Stimulated activated CD4-positive, alpha-beta T cell treated with anti-CD3 and anti-CD28 coated beads, Interleukin-15, amount 100 ng/mL, for 1 hour (primary cell): Measurements from ENCODE around the gene MEGF11.
"Not testable (repeated sequence)": the region's sequence is repeated elsewhere in the genome, so short reads cannot be mapped to it uniquely, and the experiment has no call there.

ENCODE experiments used
- DNase-seq, 2 donors: peaks; one replicate each; pipeline ENCODE4 v3.0.0-alpha.2; 2020; ENCODE audit warnings: low read depth in 1 of 2, low spot score in 1 of 2

Gene MEGF11

GRCh38 chr15:65869126-65869953, 384.2 kb downstream of the MEGF11 start, which contains the start of gene RAB11A:
TSS of gene RAB11A (plus strand) at chr15:65869491. CDS start at chr15:65869586, 95 bp downstream.
- DNase-seq: peak; percentile 90 to 92

- no peak for DNase-seq
Observed at GRCh38 chr15:65868546-65869125, 384.9 kb downstream of the MEGF11 start.

GRCh38 chr15:65867933-65868332, 385.6 kb downstream of the MEGF11 start:
- not testable (repeated sequence) for DNase-seq

- DNase-seq: no peak
Observed at GRCh38 chr15:65867244-65867643, 386.3 kb downstream of the MEGF11 start.

GRCh38 chr15:65863106-65863505, 390.4 kb downstream of the MEGF11 start:
- DNase-seq: no peak

GRCh38 chr15:65862682-65863081, 390.9 kb downstream of the MEGF11 start:
- peak in 1 of 2 donors; percentile 28 for DNase-seq

GRCh38 chr15:65857718-65858402, 395.7 kb downstream of the MEGF11 start:
- DNase-seq: no peak

GRCh38 chr15:65856821-65857455, 396.6 kb downstream of the MEGF11 start:
- DNase-seq: peak; percentile 59 to 63

- DNase-seq: no peak
Observed at GRCh38 chr15:65851981-65852380, 401.6 kb downstream of the MEGF11 start.

GRCh38 chr15:65847989-65848388, 405.6 kb downstream of the MEGF11 start:
- DNase-seq: no peak

- DNase-seq: no peak
Observed at GRCh38 chr15:65845826-65846519, 407.6 kb downstream of the MEGF11 start.
